ENCODE data around the gene PRRT1B.

The PRRT1B gene

DNA sequence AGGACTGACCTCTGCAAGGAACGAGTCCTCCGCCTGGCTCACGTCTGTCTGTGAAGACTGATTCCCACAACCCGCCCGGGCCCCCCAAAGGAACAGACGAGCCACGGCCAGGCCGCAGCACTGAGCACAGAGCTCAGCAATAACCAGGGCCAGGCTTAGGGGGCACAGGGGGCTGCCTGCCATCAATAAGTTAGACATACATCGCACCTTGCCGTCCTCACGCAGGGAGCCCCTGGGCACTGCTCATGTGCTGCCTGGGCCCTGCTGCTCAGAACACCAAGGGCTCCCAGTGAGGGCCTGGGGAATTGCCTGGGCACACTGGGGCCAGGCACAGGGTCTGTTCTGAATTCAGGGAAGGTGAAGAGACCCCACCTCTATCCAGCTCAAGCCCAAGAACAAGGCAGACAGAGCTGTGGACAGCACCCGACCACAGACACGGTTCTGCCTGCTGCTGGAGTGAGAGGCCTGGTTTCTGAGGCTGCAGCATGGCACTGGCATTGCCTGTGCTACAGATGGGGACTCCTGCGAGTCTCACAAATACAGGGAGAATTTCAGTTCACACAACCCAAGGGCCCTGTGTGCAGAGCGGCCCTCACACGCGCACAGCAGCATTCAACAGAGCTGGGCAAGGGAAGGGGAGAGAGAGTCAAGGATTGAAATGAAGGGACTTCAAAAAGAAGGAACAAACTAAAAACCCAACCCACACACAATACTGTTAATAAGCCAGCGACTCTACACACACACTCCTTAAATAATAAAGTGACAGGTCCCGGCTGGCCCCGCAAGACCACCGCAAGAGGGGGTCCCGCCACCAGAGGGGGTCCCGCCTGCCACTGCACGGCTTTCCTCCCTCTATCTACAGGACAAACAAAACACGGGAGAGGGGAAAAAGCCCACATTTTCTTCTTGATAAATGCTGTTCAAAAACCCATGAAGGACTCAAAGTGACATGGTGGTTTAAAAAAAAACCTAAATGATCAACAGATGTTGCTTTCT lies 32.0 kb downstream of the PRRT1B start:
- Histone ChIP-seq H3K4me3 (no peak overlapping the region), H3K27ac (no peak overlapping the region)

DNA sequence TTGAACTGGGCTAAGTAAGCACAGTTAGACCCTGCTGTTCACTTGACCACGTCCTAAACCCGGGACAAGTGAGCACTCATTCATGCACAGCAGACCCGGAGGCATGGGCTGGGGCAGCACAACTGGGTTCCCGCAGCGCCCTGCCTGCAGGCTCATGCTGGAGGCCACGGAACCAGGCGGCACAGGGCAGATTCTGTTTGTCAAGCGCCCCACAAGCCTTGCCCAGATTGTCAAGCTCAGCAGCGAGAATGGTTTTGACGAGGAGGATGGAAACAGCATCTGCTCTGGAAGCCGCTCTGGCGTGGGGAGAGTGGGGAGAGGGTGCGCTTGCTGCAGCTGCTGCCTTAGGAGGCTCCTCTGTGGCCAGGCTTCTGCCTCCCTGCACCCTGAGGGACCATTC lies 32.7 kb downstream of the PRRT1B start:
- Histone ChIP-seq H3K27ac (peak overlapping the region in 6 of 21 experiments; percentile 37 to 75 (median 52)), H3K4me3 (no peak overlapping the region)

DNA sequence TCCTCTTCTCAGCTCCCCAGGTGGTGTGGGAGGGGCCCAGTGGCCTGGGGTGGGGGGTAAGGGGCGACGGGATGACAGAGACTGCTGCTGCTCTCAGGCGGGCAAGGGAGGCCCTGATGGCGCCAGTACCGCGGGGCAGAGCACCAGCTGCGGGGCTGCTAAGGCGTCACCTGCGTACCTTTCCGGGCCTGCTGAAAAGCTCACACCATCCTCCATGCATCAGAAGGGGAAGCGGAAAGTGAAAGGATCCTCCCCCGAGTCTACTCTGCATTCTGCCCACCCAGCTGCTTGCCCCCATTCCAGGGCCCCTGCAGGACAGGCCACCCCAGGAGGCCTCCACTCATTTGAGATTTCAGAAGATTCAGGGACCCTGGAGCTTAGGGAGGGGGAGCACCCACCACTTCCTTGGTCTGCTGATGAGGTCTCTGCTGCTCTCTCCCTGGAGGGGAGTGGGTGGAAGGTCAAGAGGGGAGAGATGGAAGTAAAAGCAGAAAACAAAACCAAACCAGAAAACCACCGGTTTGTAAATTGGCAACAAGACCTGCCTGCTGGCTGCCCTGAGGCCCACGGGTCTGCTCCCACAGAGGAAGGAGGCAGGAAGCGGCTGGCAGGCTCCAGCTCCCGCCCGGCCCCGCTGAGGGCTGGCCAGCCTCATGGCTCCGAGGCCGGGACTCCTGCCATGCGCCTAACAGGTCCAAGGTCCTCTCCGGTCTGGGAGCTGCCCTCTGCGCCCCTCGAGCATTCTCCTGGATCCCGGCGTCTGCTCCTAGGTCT lies 33.6 kb downstream of the PRRT1B start:
- peak overlapping the region in 10 of 21 experiments; percentile 29 to 75 (median 48) for H3K27ac ChIP-seq
- H3K4me3 ChIP-seq, result no peak overlapping the region

DNA sequence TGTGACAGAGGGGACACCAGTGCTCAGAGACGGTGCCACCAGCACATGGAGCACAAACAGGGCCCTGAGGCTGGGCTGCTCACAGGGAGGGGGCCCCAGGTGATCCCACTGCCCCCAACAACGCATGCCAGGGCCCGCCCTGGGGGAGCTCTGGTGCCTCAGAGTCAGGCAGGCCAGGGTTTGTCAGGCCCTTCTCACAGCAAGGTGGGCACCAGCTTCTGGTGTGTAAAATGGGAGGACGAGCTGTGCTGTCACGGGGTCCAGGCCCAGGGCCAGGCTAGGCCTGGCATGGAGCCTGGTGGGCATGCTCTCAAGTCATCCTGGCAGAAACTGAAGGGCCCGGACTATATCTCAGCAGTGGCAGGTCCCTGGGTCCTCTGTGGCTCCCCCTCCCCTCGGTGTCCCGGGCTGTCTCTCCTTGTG lies 34.5 kb downstream of the PRRT1B start:
- peak overlapping the region in 2 of 21 experiments; percentile 14 to 51 for H3K27ac ChIP-seq
- H3K4me3 ChIP-seq, result no peak overlapping the region

DNA sequence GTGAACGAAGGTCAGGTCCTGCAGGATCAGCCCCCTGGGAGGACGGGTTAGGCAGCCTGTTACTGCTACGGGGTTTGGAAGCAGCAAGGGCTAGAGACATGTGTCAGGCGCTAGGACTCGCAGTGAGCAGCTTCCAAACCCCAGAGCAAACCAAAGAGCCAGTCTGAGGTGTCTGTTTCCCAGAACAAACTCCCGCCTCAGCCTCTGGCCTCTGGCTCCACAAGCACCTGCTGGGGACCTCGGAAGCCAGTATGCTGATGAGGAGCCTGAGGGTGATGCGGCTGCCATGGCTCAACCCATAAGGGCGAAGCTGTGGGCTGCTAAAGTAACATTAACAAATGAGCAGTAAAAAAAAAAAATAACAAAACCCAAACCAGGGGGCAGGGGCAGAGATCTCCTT lies 35.0 kb downstream of the PRRT1B start:
- no peak overlapping the region for H3K4me3 ChIP-seq
- no peak overlapping the region for H3K27ac ChIP-seq

DNA sequence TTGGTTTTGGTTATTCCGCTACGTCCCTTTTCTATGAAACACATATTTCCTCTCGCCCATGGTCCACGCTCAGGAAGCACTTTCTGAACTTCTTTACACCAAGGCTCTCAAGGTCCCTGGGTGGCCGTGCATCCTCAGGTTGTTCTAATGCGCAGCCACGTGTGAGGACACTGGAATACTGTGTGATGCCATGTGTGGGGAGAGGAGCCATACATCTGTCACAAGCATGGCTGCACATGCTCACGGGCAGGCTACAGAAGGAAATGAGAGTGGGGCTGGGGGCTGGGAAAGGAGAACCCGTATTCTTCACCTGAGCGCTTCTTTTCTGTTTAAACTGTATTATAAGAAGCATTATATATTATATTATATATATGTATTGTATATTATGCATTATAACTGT lies 36.7 kb downstream of the PRRT1B start:
- H3K27ac ChIP-seq, result no peak overlapping the region

DNA sequence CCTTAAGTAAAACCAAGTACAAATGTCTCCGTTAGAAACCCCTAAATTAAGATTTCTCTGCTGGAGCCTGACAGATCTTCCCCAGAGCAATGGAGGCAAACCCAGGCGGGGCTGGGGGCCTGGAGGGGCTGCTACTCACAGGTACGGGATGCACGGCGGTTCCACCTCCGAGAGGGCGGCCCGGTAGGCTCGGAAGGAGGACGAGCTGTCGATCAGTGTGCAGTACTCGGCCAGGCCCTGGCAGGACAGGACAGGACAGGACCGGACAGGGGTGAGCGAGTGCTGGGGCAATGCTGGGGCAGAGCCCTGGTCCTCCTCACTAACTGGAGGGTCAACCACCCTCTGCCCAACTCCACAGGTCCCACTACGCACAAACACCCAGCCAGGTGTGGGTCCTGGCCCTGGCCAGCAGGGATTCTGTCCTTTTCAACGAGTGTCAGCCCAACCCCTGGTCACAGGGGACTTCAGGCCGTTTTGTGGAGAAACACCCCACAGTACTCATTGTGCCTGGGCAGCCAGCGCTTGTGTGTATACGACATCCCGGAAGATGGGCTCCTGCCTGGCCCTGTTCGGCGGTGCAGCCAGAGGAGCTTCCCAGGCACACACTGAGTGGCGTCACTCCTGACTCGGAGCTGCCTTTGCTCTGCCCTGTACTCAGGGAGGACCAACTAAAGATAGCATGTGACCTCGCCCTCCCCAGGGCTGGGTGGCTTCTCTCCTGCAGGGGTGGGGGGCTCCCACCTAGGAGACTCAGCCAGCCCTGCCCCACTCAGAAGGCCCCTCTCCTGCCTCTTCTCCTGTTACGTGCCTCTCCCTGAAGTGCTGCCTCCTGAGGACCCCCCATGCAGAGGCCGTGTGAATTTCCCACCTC lies 37.4 kb downstream of the PRRT1B start:
- Histone ChIP-seq H3K4me3 (no peak overlapping the region), H3K27ac (no peak overlapping the region)

More for the DNA sequence above, 36.7 kb downstream of the PRRT1B start:
- H3K4me3 ChIP-seq, result no peak overlapping the region

DNA sequence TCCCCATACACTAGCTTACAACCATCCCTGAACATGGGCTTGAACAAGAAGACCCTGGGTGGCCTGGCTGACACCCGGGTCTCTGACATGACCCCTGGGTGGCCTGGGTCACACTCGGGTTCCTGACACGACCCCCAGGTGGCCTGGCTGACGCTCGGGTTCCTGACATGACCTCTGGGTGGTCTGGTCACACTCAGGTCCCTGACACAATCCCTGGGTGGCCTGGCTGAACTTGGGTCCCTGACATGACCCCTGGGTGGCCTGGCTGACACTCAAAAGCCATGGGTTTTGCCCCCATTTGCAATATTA lies 38.0 kb downstream of the PRRT1B start:
- H3K4me3 ChIP-seq, result no peak overlapping the region

DNA sequence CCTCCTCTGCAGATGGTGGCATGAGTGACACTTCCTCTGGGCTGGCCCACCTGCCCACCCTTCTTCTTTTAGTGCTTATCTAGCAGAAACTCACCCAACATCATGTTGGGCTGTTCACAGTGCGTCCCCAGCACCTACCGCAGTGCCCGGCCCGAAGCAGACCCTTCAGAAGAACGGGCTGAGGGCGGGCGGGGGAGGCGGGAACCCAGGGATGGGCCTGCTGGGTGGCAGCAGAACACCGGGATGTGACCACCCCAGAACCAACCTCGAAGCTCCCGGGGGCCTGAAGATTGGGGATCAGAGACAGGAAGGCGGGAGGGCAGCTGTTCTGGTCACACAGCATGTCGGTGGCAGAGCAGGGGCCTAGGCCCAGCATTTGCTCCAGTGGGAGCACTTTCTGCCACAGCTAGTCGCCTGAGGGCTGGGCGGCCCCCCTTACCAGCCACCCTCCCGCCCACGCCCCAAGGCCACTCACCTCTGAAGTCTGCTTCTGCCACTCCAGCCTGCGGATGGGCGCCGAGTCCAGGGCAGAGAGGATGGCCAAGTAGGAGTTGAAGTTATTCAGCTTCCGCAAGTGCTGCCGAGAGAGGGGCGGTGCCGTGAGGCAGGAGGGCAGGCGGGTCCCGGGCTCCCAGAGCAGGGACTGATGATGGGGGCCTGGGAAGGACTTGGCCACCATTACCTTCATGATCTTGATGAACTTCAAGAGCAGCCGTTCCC lies 38.7 kb downstream of the PRRT1B start:
- Histone ChIP-seq H3K27ac (peak overlapping the region in 7 of 21 experiments; percentile 16 to 82 (median 61)), H3K4me3 (no peak overlapping the region)

More for the DNA sequence above, 38.0 kb downstream of the PRRT1B start:
- H3K27ac ChIP-seq, result peak overlapping the region in 2 of 21 experiments; percentile 44 to 60

DNA sequence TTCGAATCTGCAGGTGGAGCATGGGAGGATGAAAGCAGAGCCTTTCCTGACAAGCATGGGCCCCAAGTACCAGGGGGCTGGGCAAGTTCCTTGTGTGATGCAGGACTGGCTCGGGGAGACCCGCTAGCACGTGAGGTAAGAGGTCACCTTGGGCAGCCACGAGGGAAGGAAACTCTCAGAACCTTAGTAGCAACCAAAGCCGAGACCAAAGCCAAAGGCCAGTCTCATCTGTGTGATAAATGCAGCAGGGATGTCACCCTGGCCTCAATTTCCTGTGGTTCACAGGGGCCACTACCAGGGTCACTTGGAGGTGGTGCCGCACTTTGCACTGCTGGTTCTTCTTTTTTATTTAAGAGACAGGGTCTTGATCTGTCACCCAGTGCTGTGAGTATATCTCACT lies 39.5 kb downstream of the PRRT1B start:
- peak overlapping the region in 13 of 21 experiments; percentile 7 to 82 (median 35) for H3K27ac ChIP-seq
- H3K4me3 ChIP-seq, result no peak overlapping the region

DNA sequence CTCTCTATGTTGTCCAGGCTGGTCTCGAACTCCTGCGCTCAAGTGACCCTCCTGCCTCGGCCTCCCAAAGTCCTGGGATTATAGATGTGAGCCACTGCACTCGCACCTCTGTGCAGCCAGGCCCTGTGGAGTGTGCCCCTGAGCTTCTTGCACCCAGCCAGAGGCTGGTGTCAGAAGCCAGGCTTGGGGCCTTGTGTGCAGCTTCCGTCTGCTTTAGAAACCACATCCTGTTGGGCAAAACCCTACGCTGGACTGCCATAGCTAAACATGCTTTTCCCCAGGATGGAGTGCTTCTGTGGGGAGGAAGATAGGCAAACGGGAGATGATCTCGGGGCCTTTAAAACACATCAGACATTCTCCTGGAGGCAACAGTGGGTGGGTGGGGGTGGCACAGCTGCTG lies 40.1 kb downstream of the PRRT1B start:
- H3K27ac ChIP-seq, result peak overlapping the region in 11 of 21 experiments; percentile 16 to 82 (median 50)
- no peak overlapping the region for H3K4me3 ChIP-seq

DNA sequence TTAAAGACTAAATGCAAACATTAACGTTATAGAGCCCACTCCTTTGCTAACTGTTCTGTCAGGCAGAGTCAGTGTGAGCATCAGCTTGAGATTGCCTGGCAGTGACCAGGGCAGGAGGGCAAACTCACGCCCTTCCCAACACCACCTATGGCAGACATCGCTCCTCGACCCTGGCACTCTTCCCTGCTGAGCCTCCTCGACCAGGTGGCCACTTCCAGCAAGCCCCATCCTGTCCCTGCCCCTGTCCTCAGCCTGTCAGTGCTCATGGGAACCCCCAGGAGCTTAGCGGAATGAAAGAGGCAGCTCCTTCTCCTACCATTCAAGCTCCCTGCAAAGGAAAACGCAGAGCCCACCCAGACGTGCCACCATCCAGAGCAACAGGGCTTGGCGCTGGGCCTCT lies 42.0 kb downstream of the PRRT1B start:
- Histone ChIP-seq H3K4me3 (no peak overlapping the region), H3K27ac (no peak overlapping the region)

DNA sequence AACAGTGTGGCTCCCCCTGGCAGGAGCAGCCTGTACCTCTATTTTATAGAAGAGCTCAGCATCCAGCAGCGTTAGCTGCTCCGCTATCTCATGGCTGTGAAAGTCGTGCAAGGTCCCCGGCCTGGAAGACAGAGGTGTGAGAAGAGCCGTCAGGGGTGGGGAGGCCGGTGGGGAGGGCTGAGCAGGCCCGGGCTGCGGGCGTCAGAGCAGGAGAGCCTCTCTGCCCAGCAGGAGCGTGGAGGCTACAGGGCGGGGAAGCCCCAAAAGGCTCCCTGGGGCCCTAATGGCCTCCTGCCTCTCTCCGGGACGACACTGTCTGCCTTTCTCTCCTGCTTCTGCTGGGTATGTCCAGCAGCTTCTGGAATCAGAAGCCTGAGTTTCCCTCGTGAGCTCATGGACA lies 42.6 kb downstream of the PRRT1B start:
- no peak overlapping the region for H3K4me3 ChIP-seq
- H3K27ac ChIP-seq, result no peak overlapping the region

DNA sequence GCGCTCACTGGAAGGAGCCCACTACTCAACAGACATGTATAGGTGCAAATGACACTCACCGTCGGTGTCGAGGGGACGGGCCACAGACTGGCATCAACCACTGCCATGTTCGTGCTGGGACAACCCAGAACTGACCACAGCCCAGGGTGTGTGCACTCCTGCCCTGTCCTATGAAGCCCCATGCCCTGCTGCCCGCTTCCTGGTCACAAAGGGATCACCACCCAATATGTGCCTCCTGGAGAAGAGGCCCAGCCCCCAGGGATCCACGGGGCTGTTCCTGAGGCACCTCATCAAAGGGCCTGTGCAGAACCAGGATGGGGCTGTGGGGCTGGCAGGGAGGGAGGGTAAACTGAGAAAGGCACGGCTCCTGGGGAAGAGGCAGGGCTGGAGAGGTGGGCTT lies 43.1 kb downstream of the PRRT1B start:
- Histone ChIP-seq H3K4me3 (no peak overlapping the region), H3K27ac (no peak overlapping the region)

DNA sequence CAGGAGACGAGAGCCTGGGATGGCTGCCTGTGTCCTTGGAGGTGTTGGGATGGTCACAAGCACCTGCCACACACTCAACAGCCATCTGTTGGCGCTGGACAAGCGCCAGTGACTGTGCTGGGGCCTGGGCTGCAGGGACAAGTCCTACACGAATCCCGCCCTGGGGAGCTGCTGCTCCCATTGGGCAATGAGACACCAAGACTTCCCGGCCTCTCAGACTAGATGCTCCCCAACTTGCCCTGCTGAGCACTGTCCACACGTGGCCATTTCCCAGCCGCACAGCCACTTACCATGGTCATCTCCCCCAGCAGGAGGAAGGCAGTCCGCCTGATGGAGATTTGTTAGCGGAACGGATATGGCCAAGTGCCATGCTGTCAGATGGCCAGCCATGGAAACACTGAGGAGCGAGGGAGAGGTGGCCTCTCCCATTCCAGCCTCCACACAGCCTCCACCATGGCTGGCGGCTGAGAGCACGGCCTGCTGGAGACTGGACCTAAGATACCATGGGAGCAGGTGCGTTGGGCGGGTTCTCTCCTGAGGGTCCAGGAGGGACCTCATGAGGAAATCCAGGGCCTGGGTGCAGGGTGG lies 43.9 kb downstream of the PRRT1B start:
- no peak overlapping the region for H3K27ac ChIP-seq
- no peak overlapping the region for H3K4me3 ChIP-seq

DNA sequence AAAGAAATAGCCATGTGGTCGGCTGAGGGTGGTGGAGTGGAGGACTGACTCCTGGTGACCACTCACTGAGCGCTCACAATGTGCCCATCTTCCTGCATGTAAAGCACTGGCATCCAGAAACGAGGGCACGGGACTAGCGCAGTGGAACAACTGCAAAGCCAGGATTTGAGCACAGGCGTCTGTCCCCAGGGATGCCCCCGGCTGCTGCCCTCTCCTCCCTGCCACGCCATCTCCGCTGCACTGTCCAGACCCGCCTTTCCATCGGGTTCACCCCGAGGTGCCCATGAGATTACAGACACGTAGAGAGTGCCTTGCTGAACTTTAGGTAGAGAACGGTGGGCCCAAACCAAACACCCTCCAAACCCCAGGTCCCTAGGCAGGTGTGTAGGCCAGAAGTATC lies 44.7 kb downstream of the PRRT1B start:
- Histone ChIP-seq H3K27ac (peak overlapping the region in 2 of 21 experiments; percentile 2 to 30), H3K4me3 (no peak overlapping the region)

DNA sequence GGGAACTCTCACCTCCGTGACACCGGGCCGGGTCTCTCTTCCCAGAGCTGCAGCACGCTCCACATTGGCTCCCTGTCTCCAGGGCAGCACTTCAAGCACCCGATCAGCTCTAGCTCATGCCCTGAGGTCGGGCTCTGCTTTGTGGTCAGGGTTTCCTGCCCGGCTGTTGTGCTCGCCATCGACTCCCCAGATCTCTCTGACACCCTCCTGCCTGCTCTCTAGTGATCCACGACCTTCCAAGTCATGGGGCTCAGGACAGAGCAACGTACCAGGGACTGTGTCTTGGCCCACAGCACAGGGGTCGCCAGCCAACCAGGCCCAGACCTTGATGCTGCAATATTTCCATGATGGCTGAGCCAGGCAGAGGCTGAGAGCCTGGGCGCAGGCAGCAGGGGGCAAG lies 45.1 kb downstream of the PRRT1B start:
- Histone ChIP-seq H3K4me3 (no peak overlapping the region), H3K27ac (peak overlapping the region in 4 of 21 experiments; percentile 2 to 55 (median 36))

DNA sequence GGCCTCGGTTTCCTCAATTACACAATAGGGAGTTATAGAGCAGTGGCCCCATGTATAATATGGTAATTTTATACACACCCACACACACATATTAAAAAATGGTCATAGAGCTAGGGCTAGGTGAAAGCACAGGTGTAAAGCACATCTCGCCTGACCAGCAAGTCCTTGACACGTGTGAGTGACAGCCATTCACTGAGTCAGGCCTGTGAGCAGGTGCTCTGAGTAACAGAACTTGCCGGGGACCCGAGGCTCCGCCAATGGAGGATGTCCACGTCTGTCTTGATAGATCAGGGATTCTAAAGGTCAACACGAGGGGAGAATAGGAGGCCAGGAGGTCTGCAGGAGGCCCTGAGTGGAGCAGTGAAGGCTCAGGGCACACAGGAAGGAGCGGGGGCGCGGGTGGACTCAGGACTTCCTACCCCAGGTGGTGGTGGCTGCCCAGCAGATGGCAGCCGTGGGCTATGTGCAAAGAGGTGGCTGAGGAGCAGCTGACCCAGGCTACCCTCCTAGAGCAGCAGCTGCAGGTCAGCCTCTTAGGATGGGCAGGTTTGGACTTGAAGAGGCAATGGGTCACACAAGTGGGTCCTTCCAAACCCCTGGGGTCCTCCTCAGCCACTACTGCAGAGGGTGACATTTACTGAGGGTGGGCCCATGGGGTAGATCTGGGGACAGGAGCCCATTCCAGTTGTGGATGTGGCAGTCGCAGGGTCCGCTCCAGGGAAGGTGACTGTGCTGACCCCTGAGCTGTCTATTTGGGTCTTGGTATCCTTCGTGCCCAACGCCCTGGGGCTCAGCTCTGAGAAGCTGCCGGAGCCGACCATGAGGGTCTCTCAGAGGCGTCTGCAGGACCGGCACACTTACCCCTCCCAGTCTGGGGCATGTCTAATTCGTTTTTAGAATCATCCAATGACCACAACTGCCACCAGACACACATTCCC lies 45.9 kb downstream of the PRRT1B start:
- Histone ChIP-seq H3K4me3 (no peak overlapping the region), H3K27ac (peak overlapping the region in 3 of 21 experiments; percentile 2 to 55 (median 43))

All from skin epidermis (tissue), 12 donors.